HG03469 (cell line): Measurements from ENCODE around the gene PICALM.

ENCODE experiments used
- ATAC-seq: cut with Tn5 transposase; IDR thresholded peaks from one replicate; pipeline ENCODE4 v1.9.1; 2021; ENCODE audit warnings: mild to moderate bottlenecking, moderate library complexity, moderate number of reproducible peaks; ENCODE audit not compliant: unreplicated experiment

PICALM gene

GRCh38 chr11:86052693-86053641 lies 15.9 kb downstream of the PICALM start:
- ATAC-seq = no peak

GRCh38 chr11:86050196-86050709 lies 18.6 kb downstream of the PICALM start:
- ATAC-seq = no peak

- no peak for ATAC-seq
Measured at GRCh38 chr11:86047275-86047991, 21.5 kb downstream of the PICALM start.

- no peak for ATAC-seq
Measured at GRCh38 chr11:86046116-86046515, 22.8 kb downstream of the PICALM start.

- no peak for ATAC-seq
Measured at GRCh38 chr11:86043765-86044503, 24.9 kb downstream of the PICALM start.

- peak; percentile 73 for ATAC-seq
Measured at GRCh38 chr11:86041975-86042378, 26.9 kb downstream of the PICALM start.

GRCh38 chr11:86040919-86041850 lies 27.7 kb downstream of the PICALM start:
- ATAC-seq = no peak

- ATAC-seq = no peak
Measured at GRCh38 chr11:86039094-86039493, 29.8 kb downstream of the PICALM start.

- no peak for ATAC-seq
Measured at GRCh38 chr11:86037743-86038142, 31.1 kb downstream of the PICALM start.

GRCh38 chr11:86035920-86036319 lies 33.0 kb downstream of the PICALM start:
- no peak for ATAC-seq

GRCh38 chr11:86035164-86035563 lies 33.7 kb downstream of the PICALM start:
- ATAC-seq = no peak

GRCh38 chr11:86034710-86035109 lies 34.2 kb downstream of the PICALM start:
- no peak for ATAC-seq

GRCh38 chr11:86021377-86021776 lies 47.5 kb downstream of the PICALM start:
- ATAC-seq = peak; percentile 63

GRCh38 chr11:86018249-86018648 lies 50.6 kb downstream of the PICALM start:
- no peak for ATAC-seq

- ATAC-seq = no peak
Measured at GRCh38 chr11:86016451-86016850, 52.4 kb downstream of the PICALM start.

- ATAC-seq = no peak
Measured at GRCh38 chr11:86015699-86016098, 53.2 kb downstream of the PICALM start.

- ATAC-seq = no peak
Measured at GRCh38 chr11:86014221-86014620, 54.7 kb downstream of the PICALM start.

GRCh38 chr11:86013713-86014112 lies 55.2 kb downstream of the PICALM start:
- ATAC-seq = no peak

GRCh38 chr11:86011175-86011574 lies 57.7 kb downstream of the PICALM start:
- no peak for ATAC-seq

GRCh38 chr11:86003654-86004053 lies 65.2 kb downstream of the PICALM start:
- no peak for ATAC-seq
